ENCODE results near the gene CRHR1. TPM values are rescaled to one million over a fixed set of nuclear protein-coding genes. Genes with fewer than 3 reads are reported as not detected.
A peak's percentile ranks its signal among the peaks of the same experiment; 100 is the strongest.
"Not testable (repeated sequence)": the region's sequence is repeated elsewhere in the genome, so short reads cannot be mapped to it uniquely, and the experiment has no call there.

Gene CRHR1
- total RNA-seq (0.05 TPM), polyA plus RNA-seq (0.32 TPM)
- long read RNA-seq, donor 1, result 0 reads
- long read RNA-seq, donor 2, result 0 reads
- long read RNA-seq, donor 3, result 0 reads
- long read RNA-seq, donor 4, result 0 reads
- long read RNA-seq, donor 5, result 0 reads
- long read RNA-seq, donor 6, result 0 reads
- long read RNA-seq, donor 7, result 0 reads
- long read RNA-seq, donor 8, result 0 reads
- long read RNA-seq, donor 9, result 0 reads
- long read RNA-seq, donor 10, result 0 reads

GRCh38 chr17:45784293-45784740 lies at the start of gene CRHR1:
Gene CRHR1 (plus strand): TSS chr17:45784320. CDS start chr17:45784545, 225 bp downstream.
- Histone ChIP-seq H3K4me1 (ENCODE audit: control insufficient read depth in 2 of 2, insufficient read depth in 2 of 2, low read length in 2 of 2) (peaks cover 0 to 8% of the 10 kb centered on the region in 2 donors), H3K27ac (ENCODE audit: low read depth in 1 of 2, low read length in 1 of 2) (no peak within 1 kb of the TSS), H3K27me3 (ENCODE audit: control insufficient read depth in 2 of 2, insufficient read depth in 1 of 2, low read length in 1 of 2) (peaks cover 66 to 90% of the 10 kb centered on the region in 2 donors), H3K4me3 (ENCODE audit: low read length in 2 of 2) (peak within 1 kb of the TSS in 1 of 2 donors; percentile 37), H3K9me3 (ENCODE audit: control insufficient read depth in 2 of 2, insufficient read depth in 1 of 2, low read length in 1 of 2) (no peaks in the 10 kb centered on the region), H3K36me3 (ENCODE audit: control insufficient read depth in 2 of 2, insufficient read depth in 2 of 2, low read length in 1 of 2) (no peaks in the 10 kb centered on the region)
- no peak for DNase-seq (ENCODE audit: low read depth in 6 of 9, low spot score in 9 of 9)
- 2% methylated on average over 56 of the region's 56 CpGs for WGBS

GRCh38 chr17:45734598-45734997 lies 49.5 kb upstream of the CRHR1 start:
- DNase-seq (ENCODE audit: low read depth in 6 of 9, low spot score in 9 of 9), result no peak
- Histone ChIP-seq H3K4me1 (ENCODE audit: control insufficient read depth in 2 of 2, insufficient read depth in 2 of 2, low read length in 2 of 2) (no peaks in the 10 kb centered on the region), H3K4me3 (ENCODE audit: low read length in 2 of 2) (no peak overlapping the region), H3K27ac (ENCODE audit: low read depth in 1 of 2, low read length in 1 of 2) (no peak overlapping the region), H3K9me3 (ENCODE audit: control insufficient read depth in 2 of 2, insufficient read depth in 1 of 2, low read length in 1 of 2) (no peaks in the 10 kb centered on the region), H3K27me3 (ENCODE audit: control insufficient read depth in 2 of 2, insufficient read depth in 1 of 2, low read length in 1 of 2) (no peaks in the 10 kb centered on the region), H3K36me3 (ENCODE audit: control insufficient read depth in 2 of 2, insufficient read depth in 2 of 2, low read length in 1 of 2) (no peaks in the 10 kb centered on the region)
- WGBS, result 92% methylated on average over 3 of the region's 3 CpGs

DNA sequence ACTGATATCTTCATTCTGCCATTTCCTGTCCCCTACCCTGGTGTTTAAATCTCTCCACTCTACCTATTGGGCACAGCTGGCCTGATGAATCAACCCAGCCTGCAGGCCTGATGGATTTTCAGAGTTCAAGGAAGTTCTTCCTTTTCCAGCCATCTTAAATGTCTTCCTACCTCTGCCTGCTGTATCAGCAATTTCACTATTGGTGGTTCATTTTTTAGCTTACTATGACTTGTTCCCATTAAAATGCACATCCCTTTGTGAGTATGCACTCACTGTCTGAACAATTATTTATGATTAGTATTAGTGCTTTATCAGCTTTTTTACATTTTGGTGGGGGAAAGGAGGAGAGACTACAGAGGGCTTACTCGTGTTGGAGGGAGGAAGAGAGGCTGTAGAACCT lies 48.6 kb upstream of the CRHR1 start:
- Histone ChIP-seq H3K4me1 (ENCODE audit: control insufficient read depth in 2 of 2, insufficient read depth in 2 of 2, low read length in 2 of 2) (no peaks in the 10 kb centered on the region), H3K4me3 (ENCODE audit: low read length in 2 of 2) (no peak overlapping the region), H3K27me3 (ENCODE audit: control insufficient read depth in 2 of 2, insufficient read depth in 1 of 2, low read length in 1 of 2) (peaks cover 0 to 2% of the 10 kb centered on the region in 2 donors), H3K9me3 (ENCODE audit: control insufficient read depth in 2 of 2, insufficient read depth in 1 of 2, low read length in 1 of 2) (no peaks in the 10 kb centered on the region), H3K27ac (ENCODE audit: low read depth in 1 of 2, low read length in 1 of 2) (no peak overlapping the region), H3K36me3 (ENCODE audit: control insufficient read depth in 2 of 2, insufficient read depth in 2 of 2, low read length in 1 of 2) (no peaks in the 10 kb centered on the region)
- 48% methylated on average over 1 of the region's 1 CpG for WGBS
- DNase-seq (ENCODE audit: low read depth in 6 of 9, low spot score in 9 of 9), result no peak

DNA sequence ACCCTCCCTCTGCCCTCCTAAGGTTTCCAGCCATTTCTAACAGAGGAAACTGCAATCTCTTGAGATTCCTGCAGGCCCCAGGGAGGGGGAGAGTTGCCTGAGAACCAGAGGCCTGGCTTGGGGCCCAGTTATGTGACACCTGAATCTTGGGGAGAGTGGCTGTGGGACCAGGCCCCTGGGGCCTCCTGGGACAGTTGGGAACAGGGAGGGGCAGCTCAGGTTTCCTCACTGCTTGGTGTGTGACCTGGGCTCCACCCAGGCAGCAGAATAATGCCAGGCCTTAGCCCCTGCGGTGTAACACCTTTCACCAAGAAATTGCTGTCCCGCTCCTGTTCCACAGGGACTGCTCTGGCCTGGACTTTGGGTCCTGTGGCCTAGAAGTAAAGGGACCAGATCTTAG lies 44.3 kb upstream of the CRHR1 start:
- Histone ChIP-seq H3K27me3 (ENCODE audit: control insufficient read depth in 2 of 2, insufficient read depth in 1 of 2, low read length in 1 of 2) (peaks cover 0 to 4% of the 10 kb centered on the region in 2 donors), H3K27ac (ENCODE audit: low read depth in 1 of 2, low read length in 1 of 2) (no peak overlapping the region), H3K4me1 (ENCODE audit: control insufficient read depth in 2 of 2, insufficient read depth in 2 of 2, low read length in 2 of 2) (no peaks in the 10 kb centered on the region), H3K4me3 (ENCODE audit: low read length in 2 of 2) (no peak overlapping the region), H3K36me3 (ENCODE audit: control insufficient read depth in 2 of 2, insufficient read depth in 2 of 2, low read length in 1 of 2) (no peaks in the 10 kb centered on the region), H3K9me3 (ENCODE audit: control insufficient read depth in 2 of 2, insufficient read depth in 1 of 2, low read length in 1 of 2) (no peaks in the 10 kb centered on the region)
- WGBS, result 93% methylated on average over 2 of the region's 2 CpGs
- peak in 1 of 9 donors; percentile 6 for DNase-seq (ENCODE audit: low read depth in 6 of 9, low spot score in 9 of 9)

- H3K4me3 ChIP-seq (ENCODE audit: low read length in 2 of 2), result no peak overlapping the region
- DNase-seq (ENCODE audit: low read depth in 6 of 9, low spot score in 9 of 9), result peak in 2 of 9 donors; percentile 2 to 8
- no peaks in the 10 kb centered on the region for H3K36me3 ChIP-seq (ENCODE audit: control insufficient read depth in 2 of 2, insufficient read depth in 2 of 2, low read length in 1 of 2)
- WGBS, result 78% methylated on average over 5 of the region's 5 CpGs
- peaks cover 0 to 4% of the 10 kb centered on the region in 2 donors for H3K27me3 ChIP-seq (ENCODE audit: control insufficient read depth in 2 of 2, insufficient read depth in 1 of 2, low read length in 1 of 2)
- H3K27ac ChIP-seq (ENCODE audit: low read depth in 1 of 2, low read length in 1 of 2), result no peak overlapping the region
- H3K4me1 ChIP-seq (ENCODE audit: control insufficient read depth in 2 of 2, insufficient read depth in 2 of 2, low read length in 2 of 2), result no peaks in the 10 kb centered on the region
- H3K9me3 ChIP-seq (ENCODE audit: control insufficient read depth in 2 of 2, insufficient read depth in 1 of 2, low read length in 1 of 2), result no peaks in the 10 kb centered on the region
Measured at GRCh38 chr17:45740553-45741330, 43.4 kb upstream of the CRHR1 start.

DNA sequence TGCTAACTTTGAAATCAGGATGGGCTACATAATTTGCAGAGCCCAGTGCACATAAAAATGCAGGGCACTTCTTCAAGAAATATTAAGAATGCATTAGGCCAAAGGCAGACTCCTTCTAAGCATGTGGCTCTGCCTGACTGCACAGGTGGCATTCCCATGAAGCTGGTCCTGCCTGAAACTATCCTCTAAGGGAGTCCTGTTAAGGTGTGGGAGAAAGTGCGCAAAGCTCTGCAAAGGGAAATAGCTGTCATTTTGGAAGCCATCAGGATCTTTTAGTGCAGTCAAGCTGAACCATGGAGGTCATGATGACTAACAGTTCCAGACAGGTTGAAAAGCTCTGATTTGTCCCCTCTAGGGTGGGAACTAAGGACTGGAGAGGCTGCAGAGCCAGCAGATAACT lies 41.9 kb upstream of the CRHR1 start:
- Histone ChIP-seq H3K4me1 (ENCODE audit: control insufficient read depth in 2 of 2, insufficient read depth in 2 of 2, low read length in 2 of 2) (no peaks in the 10 kb centered on the region), H3K27ac (ENCODE audit: low read depth in 1 of 2, low read length in 1 of 2) (no peak overlapping the region), H3K27me3 (ENCODE audit: control insufficient read depth in 2 of 2, insufficient read depth in 1 of 2, low read length in 1 of 2) (peaks cover 0 to 10% of the 10 kb centered on the region in 2 donors), H3K4me3 (ENCODE audit: low read length in 2 of 2) (no peak overlapping the region), H3K36me3 (ENCODE audit: control insufficient read depth in 2 of 2, insufficient read depth in 2 of 2, low read length in 1 of 2) (no peaks in the 10 kb centered on the region), H3K9me3 (ENCODE audit: control insufficient read depth in 2 of 2, insufficient read depth in 1 of 2, low read length in 1 of 2) (no peaks in the 10 kb centered on the region)
- DNase-seq (ENCODE audit: low read depth in 6 of 9, low spot score in 9 of 9), result no peak
- WGBS, result 97% methylated on average over 1 of the region's 1 CpG

DNA sequence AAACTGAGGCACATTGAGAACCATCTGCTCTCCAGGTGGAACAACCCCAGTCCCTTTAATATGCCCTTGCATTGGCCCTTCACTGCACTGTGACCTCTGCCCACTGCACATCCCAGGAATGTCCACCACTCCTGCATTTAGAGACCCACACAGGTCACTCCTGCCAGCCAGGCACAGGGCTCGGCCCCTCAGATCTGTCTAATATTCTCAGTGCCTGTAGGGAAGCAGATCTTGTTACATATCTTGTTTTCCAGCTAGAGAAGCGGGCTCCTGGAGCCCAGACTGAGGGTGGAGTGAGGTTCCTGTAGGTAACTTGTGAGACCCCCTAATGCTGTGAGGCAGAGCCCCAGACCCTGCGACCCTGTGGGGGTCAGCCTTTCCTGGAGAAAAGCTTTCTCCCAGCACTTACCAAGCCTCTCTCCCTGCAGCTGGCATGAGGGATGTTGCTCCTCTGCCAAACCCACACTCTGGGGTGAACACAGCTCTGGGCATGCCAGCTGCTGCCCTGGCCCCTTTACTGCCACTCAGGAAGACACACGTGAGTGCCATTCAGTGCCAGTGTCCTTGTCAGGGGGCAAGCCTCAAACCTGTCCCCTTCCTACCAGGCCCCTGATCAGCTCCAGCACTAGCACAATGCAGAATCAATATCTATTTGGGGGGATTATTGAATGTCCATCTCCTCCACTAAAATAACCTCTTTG lies 40.3 kb upstream of the CRHR1 start:
- Histone ChIP-seq H3K4me3 (ENCODE audit: low read length in 2 of 2) (no peak overlapping the region), H3K36me3 (ENCODE audit: control insufficient read depth in 2 of 2, insufficient read depth in 2 of 2, low read length in 1 of 2) (no peaks in the 10 kb centered on the region), H3K4me1 (ENCODE audit: control insufficient read depth in 2 of 2, insufficient read depth in 2 of 2, low read length in 2 of 2) (no peaks in the 10 kb centered on the region), H3K27ac (ENCODE audit: low read depth in 1 of 2, low read length in 1 of 2) (no peak overlapping the region), H3K9me3 (ENCODE audit: control insufficient read depth in 2 of 2, insufficient read depth in 1 of 2, low read length in 1 of 2) (no peaks in the 10 kb centered on the region), H3K27me3 (ENCODE audit: control insufficient read depth in 2 of 2, insufficient read depth in 1 of 2, low read length in 1 of 2) (peaks cover 0 to 11% of the 10 kb centered on the region in 2 donors)
- no peak for DNase-seq (ENCODE audit: low read depth in 6 of 9, low spot score in 9 of 9)
- WGBS, result 87% methylated on average over 4 of the region's 4 CpGs

DNA sequence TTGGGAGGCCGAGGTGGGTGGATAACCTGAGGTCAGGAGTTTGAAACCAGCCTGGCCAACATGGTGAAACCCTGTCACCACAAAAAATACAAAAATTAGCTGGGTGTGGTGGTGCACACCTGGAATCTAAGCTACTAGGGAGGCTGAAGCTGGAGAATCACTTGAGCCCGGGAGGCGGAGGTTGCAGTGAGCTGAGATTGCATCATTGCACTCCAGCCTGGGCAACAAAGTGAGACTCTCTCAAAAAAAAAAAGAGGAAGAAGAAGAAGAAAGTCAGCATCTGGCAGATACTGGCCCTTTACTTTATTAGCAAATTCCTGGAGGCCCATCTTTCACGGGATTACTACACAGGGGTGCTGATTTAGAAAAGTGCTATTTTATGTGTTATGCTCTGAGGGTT lies 39.3 kb upstream of the CRHR1 start:
- H3K4me3 ChIP-seq (ENCODE audit: low read length in 2 of 2); DNase-seq (ENCODE audit: low read depth in 6 of 9, low spot score in 9 of 9); H3K4me1 ChIP-seq (ENCODE audit: control insufficient read depth in 2 of 2, insufficient read depth in 2 of 2, low read length in 2 of 2); H3K36me3 ChIP-seq (ENCODE audit: control insufficient read depth in 2 of 2, insufficient read depth in 2 of 2, low read length in 1 of 2); H3K9me3 ChIP-seq (ENCODE audit: control insufficient read depth in 2 of 2, insufficient read depth in 1 of 2, low read length in 1 of 2); H3K27ac ChIP-seq (ENCODE audit: low read depth in 1 of 2, low read length in 1 of 2): not testable (repeated sequence)
- 86% methylated on average over 4 of the region's 4 CpGs for WGBS
- H3K27me3 ChIP-seq (ENCODE audit: control insufficient read depth in 2 of 2, insufficient read depth in 1 of 2, low read length in 1 of 2), result peaks cover 0 to 11% of the 10 kb centered on the region in 2 donors

All from thymus (tissue), 14 donors.